Dendritic cell treated with granulocyte-macrophage colony-stimulating factor and Interleukin-4, amounts not matched to agents 40 ng/mL and 50 ng/mL, for 4 days (primary cell): ENCODE measurements around the gene PELI3.
A peak's percentile ranks its signal among the peaks of the same experiment; 100 is the strongest.
"Not testable (repeated sequence)": the region's sequence is repeated elsewhere in the genome, so short reads cannot be mapped to it uniquely, and the experiment has no call there.

Source experiments
- H3K27ac Mint-ChIP-seq: one replicate; pipeline ENCODE4 v1.8.0; 2022; ENCODE audit warnings: mild to moderate bottlenecking, mixed read lengths
- H3K27me3 Mint-ChIP-seq: one replicate; pipeline ENCODE4 v1.8.0; 2022; ENCODE audit warnings: mild to moderate bottlenecking, mixed read lengths
- H3K36me3 Mint-ChIP-seq: one replicate; pipeline ENCODE4 v1.8.0; 2022; ENCODE audit warnings: low read depth, mixed read lengths
- H3K4me1 Mint-ChIP-seq: one replicate; pipeline ENCODE4 v1.8.0; 2022; ENCODE audit warnings: low read depth, mixed read lengths
- H3K4me3 Mint-ChIP-seq: one replicate; pipeline ENCODE4 v1.8.0; 2022; ENCODE audit warnings: mild to moderate bottlenecking, moderate library complexity, mixed read lengths
- H3K9me3 Mint-ChIP-seq: one replicate; pipeline ENCODE4 v1.8.0; 2022; ENCODE audit warnings: mixed read lengths
- intact Hi-C: fragments of 100-400 bp; cut with micrococcal nuclease; formaldehyde crosslinking; loops from one replicate; pipeline ENCODE4 v1.15.0; 2022

PELI3 gene

DNA sequence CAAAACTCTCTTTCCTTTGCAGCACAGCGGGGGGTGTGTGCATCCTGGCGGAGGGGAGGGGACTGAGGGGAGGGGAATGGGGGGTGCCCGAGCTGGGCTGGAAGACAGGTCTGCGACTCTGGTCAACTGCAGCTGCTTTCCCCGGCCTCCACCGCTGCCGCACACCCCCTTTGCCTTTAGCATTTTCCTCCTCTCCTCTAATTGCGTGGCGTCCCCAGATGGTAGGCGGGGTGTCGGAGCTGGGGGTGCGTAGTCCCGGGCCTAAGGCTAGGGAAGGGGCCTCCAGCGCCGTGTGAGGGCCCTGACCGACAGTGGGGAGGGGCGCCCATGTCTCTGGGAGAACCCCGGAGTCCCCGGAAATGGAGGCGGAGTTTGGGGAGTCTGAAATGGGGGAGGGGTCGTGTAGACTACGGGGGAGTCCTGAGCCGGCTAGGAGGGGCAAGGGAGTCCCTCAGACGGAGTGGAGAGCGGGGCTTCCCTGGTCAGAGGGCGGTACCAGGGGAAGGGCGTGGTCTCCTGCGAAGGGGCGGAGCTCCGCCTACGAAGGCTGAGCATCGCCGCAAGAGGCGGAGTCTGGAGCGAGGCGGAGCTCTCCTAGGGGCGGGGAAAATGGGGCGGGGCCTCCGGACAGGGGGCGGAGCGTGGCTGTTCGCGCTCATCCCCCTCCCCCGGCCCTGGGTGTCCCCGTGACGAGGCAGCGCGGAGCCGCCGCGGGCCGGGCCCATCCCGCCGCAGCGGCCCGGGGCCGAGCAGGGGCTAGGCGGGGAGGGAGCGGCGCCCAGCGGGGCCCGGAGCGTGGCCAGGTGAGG, at the start of gene PELI3:
TSS of gene PELI3 (plus strand) at position 681 of the 809 bp plus-strand sequence. CDS start 1,224 bp downstream, outside the sequence.
- Mint-ChIP-seq H3K4me3 (peak within 1 kb of the TSS; percentile 89), H3K36me3 (peaks cover 23% of the 10 kb centered on the region), H3K27me3 (no peaks in the 10 kb centered on the region), H3K9me3 (no peaks in the 10 kb centered on the region), H3K4me1 (peaks cover 54% of the 10 kb centered on the region), H3K27ac (peak within 1 kb of the TSS; percentile 95)
- intact Hi-C loops = loop anchor here (1.0 kb wide), 1 partner anchor 14 kb away; the partner anchor contains the start of gene DPP3

DNA sequence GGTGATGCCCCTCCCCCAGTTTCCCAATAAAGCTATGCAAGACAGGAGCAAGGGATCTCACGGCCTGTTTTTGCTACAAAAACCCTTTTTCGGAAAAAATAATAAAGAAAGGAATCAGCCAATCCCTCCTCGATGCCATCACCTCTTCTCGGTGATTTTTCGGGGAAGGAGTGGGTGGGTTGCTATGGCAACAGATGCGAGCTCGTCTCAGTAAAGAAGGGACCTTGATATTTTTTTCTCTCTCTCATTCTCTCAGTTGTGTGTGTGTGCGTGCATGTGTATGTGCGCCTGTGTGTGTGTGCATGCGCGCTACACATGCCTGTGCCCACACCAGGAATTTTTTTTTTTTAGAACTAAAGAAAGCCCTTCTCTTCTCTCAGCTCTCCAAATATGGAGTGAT, 49.7 kb upstream of the PELI3 start:
- intact Hi-C loops = no loop called here
- Mint-ChIP-seq H3K4me3 (no peak overlapping the region), H3K9me3 (peaks cover 10% of the 10 kb centered on the region), H3K4me1 (peaks cover 14% of the 10 kb centered on the region), H3K27me3 (peaks cover 60% of the 10 kb centered on the region), H3K36me3 (no peaks in the 10 kb centered on the region), H3K27ac (no peak overlapping the region)

DNA sequence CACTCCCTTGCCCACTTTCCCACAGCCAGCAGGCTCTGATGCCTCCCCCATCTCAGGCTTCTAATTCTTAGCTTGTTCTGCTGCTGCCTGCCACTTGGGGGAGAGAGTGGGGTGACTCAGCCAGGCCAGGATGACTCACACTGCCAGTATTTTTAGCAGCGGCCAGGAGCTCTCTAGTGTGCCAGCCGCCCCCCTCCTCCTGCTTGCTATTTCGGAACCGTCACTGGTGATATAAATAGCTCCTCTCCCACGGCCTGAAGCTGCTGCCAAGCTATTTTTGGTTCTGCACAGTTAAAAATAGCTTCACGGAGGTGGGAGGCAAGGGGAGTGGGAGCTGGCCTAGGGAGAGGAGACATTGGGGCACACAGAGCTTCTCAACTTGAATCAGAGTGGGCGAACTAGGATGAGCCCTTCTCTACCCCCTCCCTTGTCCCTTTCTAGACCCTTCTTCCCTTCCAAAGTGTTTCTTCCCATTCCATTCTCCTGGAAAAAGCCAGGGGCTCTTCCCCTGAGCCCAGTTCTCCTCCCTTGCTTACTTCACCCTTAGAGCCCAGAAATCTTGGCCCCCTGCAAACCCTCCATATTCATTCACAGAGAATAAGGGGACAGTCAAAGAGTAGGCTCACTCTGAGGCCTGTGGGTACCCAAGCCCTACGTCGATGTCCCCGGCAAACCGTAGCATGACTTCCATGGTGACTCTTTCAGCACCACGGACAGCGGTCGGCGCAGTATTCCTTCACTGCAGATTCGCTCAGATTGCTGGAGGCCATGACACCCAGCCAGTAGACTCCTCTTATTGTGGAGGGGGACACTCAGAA, 48.3 kb upstream of the PELI3 start:
- H3K27me3 Mint-ChIP-seq = peaks cover 60% of the 10 kb centered on the region
- peaks cover 14% of the 10 kb centered on the region for H3K4me1 Mint-ChIP-seq
- peaks cover 10% of the 10 kb centered on the region for H3K9me3 Mint-ChIP-seq
- no peak overlapping the region for H3K27ac Mint-ChIP-seq
- no peaks in the 10 kb centered on the region for H3K36me3 Mint-ChIP-seq
- no peak overlapping the region for H3K4me3 Mint-ChIP-seq
- intact Hi-C loops = no loop called here

DNA sequence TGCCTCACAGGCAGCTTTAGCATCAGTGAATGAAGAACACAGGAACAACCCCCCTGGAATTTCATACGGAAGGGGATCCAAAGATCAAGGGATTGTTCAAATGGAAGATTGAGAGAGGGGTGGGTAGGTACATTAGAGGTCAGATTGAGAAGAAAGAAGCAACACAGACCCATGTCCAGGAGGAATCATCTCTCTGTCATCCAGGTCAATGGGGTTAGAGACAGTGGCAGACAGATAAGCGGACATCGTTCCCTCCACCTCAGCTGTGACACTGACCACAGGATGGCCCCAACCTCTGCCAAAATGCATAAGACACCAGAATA, 47.8 kb upstream of the PELI3 start:
- intact Hi-C loops = no loop called here
- Mint-ChIP-seq H3K27ac (no peak overlapping the region), H3K4me1 (peaks cover 14% of the 10 kb centered on the region), H3K9me3 (peaks cover 10% of the 10 kb centered on the region), H3K36me3 (no peaks in the 10 kb centered on the region), H3K4me3 (no peak overlapping the region), H3K27me3 (peaks cover 57% of the 10 kb centered on the region)

DNA sequence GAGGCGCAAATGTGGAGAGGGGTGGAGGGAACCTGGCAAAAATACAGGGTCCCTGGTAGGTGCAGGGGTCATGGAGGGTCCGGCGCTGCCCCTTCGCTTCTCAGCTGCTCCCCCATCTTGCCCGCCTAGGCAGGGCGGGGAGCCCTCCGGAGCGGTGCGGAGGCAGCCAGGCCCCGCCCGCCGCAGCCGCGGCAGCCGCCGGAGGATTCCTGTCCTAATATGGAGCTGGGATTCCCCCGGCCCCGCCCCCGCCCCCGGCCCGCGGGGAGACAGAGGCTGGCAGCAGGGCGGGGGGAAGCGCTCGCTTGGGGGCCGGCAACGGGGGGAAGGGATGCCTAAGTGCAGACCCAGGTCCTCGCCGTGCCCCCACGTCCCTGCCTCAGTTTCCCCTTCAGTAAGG, 46.9 kb upstream of the PELI3 start:
- Mint-ChIP-seq H3K4me1 (peaks cover 14% of the 10 kb centered on the region), H3K27ac (no peak overlapping the region), H3K36me3 (no peaks in the 10 kb centered on the region), H3K27me3 (peaks cover 59% of the 10 kb centered on the region), H3K9me3 (peaks cover 10% of the 10 kb centered on the region), H3K4me3 (no peak overlapping the region)
- intact Hi-C loops = no loop called here

GRCh38 chr11:66420671-66421476, 45.8 kb upstream of the PELI3 start, which contains the start of gene NPAS4:
NPAS4 (plus strand) TSS chr11:66421035; CDS start chr11:66421180, 145 bp downstream.
- intact Hi-C loops = no loop called here
- Mint-ChIP-seq H3K4me3 (no peak within 1 kb of the TSS), H3K9me3 (peaks cover 10% of the 10 kb centered on the region), H3K36me3 (no peaks in the 10 kb centered on the region), H3K4me1 (peaks cover 14% of the 10 kb centered on the region), H3K27ac (no peak within 1 kb of the TSS), H3K27me3 (peaks cover 58% of the 10 kb centered on the region)

GRCh38 chr11:66421492-66422205, 45.1 kb upstream of the PELI3 start:
- Mint-ChIP-seq H3K4me3 (no peak overlapping the region), H3K36me3 (no peaks in the 10 kb centered on the region)

DNA sequence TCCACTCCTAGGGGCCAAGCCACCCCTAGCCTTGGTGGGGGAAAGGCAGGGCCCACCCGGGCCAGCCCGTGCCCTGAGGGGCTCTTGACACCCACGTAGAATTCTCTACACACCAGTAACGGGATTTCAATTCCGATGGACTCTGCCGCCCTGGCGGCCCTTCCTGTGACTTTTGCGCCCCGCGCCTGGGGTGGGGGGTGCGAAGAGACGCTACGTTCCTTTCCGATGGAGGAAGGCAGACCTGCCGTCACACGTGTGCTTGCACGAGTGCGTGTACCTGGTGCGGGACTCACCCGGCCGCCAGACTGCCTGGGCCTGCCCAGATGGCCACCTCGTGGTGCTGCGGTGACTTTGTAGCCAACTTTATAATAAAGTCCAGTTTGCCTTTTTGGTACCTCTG, 40.4 kb upstream of the PELI3 start:
- H3K9me3 Mint-ChIP-seq = no peaks in the 10 kb centered on the region
- intact Hi-C loops = no loop called here
- H3K36me3 Mint-ChIP-seq = peaks cover 3% of the 10 kb centered on the region
- H3K27me3 Mint-ChIP-seq = peaks cover 26% of the 10 kb centered on the region
- peaks cover 2% of the 10 kb centered on the region for H3K4me1 Mint-ChIP-seq
- H3K27ac Mint-ChIP-seq = no peak overlapping the region
- no peak overlapping the region for H3K4me3 Mint-ChIP-seq

More at GRCh38 chr11:66421492-66422205, 45.1 kb upstream of the PELI3 start:
- intact Hi-C loops = no loop called here
- Mint-ChIP-seq H3K4me1 (peaks cover 14% of the 10 kb centered on the region), H3K9me3 (peaks cover 10% of the 10 kb centered on the region), H3K27me3 (peaks cover 58% of the 10 kb centered on the region), H3K27ac (no peak overlapping the region)

- peaks cover 15% of the 10 kb centered on the region for H3K27me3 Mint-ChIP-seq
- peaks cover 13% of the 10 kb centered on the region for H3K36me3 Mint-ChIP-seq
- H3K4me3 Mint-ChIP-seq = no peak overlapping the region
- H3K4me1 Mint-ChIP-seq = peaks cover 17% of the 10 kb centered on the region
- no peaks in the 10 kb centered on the region for H3K9me3 Mint-ChIP-seq
- no peak overlapping the region for H3K27ac Mint-ChIP-seq
- intact Hi-C loops = no loop called here
These were observed 37.8 kb upstream of the PELI3 start for GRCh38 chr11:66428933-66429332.

DNA sequence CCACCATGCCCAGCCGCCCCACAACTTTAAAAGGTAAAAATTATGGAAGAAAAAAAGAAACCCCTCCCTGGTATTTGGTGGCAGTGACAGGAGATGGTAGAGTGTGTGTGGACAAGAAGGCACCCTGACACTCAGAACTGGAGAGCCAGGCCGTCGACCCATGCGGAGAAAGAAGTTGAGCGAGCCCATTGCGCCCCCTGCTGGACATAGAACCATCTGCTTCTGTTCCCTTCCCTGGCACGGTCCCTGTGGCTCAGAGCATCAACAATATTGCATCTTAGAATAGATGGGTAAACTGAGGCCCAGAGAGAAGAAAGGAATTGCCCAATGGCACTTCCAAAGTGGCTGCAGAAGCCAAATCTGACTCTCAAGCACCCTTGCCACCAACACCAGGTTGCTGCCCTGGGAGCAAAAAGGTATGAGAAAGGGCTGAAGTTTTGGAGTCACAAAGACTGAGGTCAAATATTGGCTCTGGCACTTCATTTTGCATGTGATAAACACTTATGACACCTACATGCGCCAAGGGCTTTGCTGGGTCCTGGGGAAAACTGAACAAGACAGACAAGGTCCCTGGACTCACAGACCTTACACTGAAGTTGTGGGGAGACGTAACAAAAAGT, 36.6 kb upstream of the PELI3 start:
- Mint-ChIP-seq H3K4me1 (peaks cover 17% of the 10 kb centered on the region), H3K9me3 (no peaks in the 10 kb centered on the region), H3K27me3 (peaks cover 6% of the 10 kb centered on the region), H3K36me3 (peaks cover 23% of the 10 kb centered on the region), H3K4me3 (no peak overlapping the region), H3K27ac (no peak overlapping the region)
- intact Hi-C loops = loop anchor here (1.0 kb wide), 1 partner anchor 22 kb away; no protein-coding TSS in a partner anchor

- H3K4me3 Mint-ChIP-seq, H3K9me3 Mint-ChIP-seq, intact Hi-C loops, H3K27me3 Mint-ChIP-seq: not testable (repeated sequence)
- peaks cover 35% of the 10 kb centered on the region for H3K36me3 Mint-ChIP-seq
- H3K4me1 Mint-ChIP-seq = peaks cover 17% of the 10 kb centered on the region
- H3K27ac Mint-ChIP-seq = peak overlapping the region; percentile 11
These were observed 35.4 kb upstream of the PELI3 start for GRCh38 chr11:66431287-66431686.

- H3K27me3 Mint-ChIP-seq, intact Hi-C loops, H3K4me3 Mint-ChIP-seq, H3K27ac Mint-ChIP-seq, H3K9me3 Mint-ChIP-seq: not testable (repeated sequence)
- Mint-ChIP-seq H3K36me3 (peaks cover 42% of the 10 kb centered on the region), H3K4me1 (peaks cover 17% of the 10 kb centered on the region)
These were observed 34.8 kb upstream of the PELI3 start for GRCh38 chr11:66431871-66432329.

DNA sequence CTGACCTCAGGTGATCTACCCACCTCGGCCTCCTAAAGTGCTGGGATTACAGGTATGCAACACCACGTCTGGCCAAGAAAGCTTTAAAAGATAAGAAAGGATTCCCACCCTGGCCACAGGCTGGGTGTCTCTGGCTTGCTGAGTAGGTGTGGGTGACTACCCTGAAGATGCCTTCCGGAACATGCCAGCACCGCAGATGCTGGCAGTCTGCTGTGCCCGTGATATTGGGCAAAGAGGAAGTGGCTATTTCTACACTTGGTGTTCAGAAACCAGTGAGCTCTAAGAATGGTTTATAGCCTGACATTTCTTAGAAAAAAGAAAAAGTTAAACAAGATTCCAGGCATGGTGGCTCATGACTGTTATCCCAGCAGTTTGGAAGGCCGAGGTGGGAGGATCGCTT, 34.1 kb upstream of the PELI3 start:
- Mint-ChIP-seq H3K27me3 (no peaks in the 10 kb centered on the region), H3K4me1 (peaks cover 17% of the 10 kb centered on the region), H3K36me3 (peaks cover 45% of the 10 kb centered on the region), H3K27ac (peak overlapping the region; percentile 39), H3K9me3 (no peaks in the 10 kb centered on the region), H3K4me3 (no peak overlapping the region)
- intact Hi-C loops = no loop called here
